Measurements from ENCODE around the gene GPX2. TPM values are rescaled to one million over a fixed set of nuclear protein-coding genes. Genes with fewer than 3 reads are reported as not detected.

Gene GPX2
- total and polyA plus RNA-seq, 10 of the 15 experiments (the other 5 are each of a cell fraction or from before 2014, with no cell fraction given) = not detected

DNA sequence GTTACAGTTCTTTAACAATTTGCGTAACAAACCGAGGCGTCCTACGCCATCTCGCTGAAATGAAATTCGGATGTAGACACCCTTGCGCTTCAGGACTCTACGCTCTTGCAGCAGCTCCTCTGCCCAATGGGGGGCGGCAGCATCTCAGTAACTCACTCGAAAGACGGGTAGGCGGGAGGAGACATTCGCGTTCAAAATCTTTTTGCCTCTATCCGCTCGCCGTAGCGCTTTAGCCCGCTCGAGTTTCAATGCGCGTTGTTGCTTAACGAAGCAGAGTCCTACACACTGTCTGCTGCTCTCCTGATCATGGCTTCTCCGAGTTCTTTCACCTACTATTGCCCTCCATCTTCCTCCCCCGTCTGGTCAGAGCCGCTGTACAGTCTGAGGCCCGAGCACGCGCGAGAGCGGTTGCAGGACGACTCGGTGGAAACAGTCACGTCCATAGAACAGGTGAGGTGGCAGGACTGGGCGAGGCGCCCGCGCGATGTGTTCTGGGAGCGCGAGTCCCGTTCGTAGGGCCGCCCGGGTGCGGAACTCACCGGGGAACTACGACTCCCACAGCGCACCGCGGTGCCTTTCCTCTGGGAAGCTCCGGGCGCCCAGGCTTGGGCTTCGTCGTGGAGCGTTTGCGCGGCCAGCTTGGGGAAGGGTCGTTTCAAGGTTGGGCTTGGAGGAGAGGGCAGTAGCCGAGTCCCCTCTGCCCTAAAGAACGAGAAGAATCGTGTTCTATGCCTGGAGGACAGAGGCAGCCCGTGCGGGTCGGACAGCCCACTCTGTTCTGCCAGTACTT is 44.3 kb upstream of the GPX2 start, which contains the start of gene FNTB (continued):
- TF ChIP-seq, protein P1, sequence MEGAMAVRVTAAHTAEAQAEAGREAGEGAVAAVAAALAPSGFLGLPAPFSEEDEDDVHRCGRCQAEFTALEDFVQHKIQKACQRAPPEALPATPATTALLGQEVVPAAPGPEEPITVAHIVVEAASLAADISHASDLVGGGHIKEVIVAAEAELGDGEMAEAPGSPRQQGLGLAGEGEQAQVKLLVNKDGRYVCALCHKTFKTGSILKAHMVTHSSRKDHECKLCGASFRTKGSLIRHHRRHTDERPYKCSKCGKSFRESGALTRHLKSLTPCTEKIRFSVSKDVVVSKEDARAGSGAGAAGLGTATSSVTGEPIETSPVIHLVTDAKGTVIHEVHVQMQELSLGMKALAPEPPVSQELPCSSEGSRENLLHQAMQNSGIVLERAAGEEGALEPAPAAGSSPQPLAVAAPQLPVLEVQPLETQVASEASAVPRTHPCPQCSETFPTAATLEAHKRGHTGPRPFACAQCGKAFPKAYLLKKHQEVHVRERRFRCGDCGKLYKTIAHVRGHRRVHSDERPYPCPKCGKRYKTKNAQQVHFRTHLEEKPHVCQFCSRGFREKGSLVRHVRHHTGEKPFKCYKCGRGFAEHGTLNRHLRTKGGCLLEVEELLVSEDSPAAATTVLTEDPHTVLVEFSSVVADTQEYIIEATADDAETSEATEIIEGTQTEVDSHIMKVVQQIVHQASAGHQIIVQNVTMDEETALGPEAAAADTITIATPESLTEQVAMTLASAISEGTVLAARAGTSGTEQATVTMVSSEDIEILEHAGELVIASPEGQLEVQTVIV (IDR thresholded peaks at IDR 0.05; ENCODE audit: borderline replicate concordance, partially characterized antibody) = peak; percentile 58
- no peak for TF ChIP-seq GABPA (IDR thresholded peaks at IDR 0.05; ENCODE audit: low read depth)
- TF ChIP-seq TCF3 (IDR thresholded peaks at IDR 0.05; ENCODE audit: borderline replicate concordance, insufficient read depth, low read depth, low read length) = no peak
- no peak for TF ChIP-seq NFXL1 (IDR thresholded peaks at IDR 0.05; ENCODE audit: borderline replicate concordance)
- TF ChIP-seq, protein P2, sequence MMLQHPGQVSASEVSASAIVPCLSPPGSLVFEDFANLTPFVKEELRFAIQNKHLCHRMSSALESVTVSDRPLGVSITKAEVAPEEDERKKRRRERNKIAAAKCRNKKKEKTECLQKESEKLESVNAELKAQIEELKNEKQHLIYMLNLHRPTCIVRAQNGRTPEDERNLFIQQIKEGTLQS (IDR thresholded peaks at IDR 0.05; ENCODE audit: borderline replicate concordance, extremely low read depth, low read depth, low read length) = no peak
- peak; percentile 46; the same call in 1 of the 2 replicates for TF ChIP-seq PML (IDR thresholded peaks at IDR 0.05; ENCODE audit: low read length)
- TF ChIP-seq IRF4 (IDR thresholded peaks at IDR 0.05; ENCODE audit: low read depth, low read length) = no peak
- TF ChIP-seq BCLAF1 (IDR thresholded peaks at IDR 0.05) = no peak
- TF ChIP-seq SPI1 (IDR thresholded peaks at IDR 0.05; ENCODE audit: borderline replicate concordance, insufficient read depth, low read depth, low read length) = peak; percentile 33; the same call in 1 of the 2 replicates
- TF ChIP-seq PAX8 (IDR thresholded peaks at IDR 0.05) = no peak
- peak; percentile 66; the same call in 1 of the 2 replicates for TF ChIP-seq SREBF1 (IDR thresholded peaks at IDR 0.05; ENCODE audit: low read length)
- TF ChIP-seq SIN3A (IDR thresholded peaks at IDR 0.05; ENCODE audit: low read depth, low read length) = peak; percentile 97
- TF ChIP-seq LARP7 (IDR thresholded peaks at IDR 0.05) = no peak
- 0 out of 2 replicates have a peak, but pooled peaks have one; percentile 30 for TF ChIP-seq ZNF24 (IDR thresholded peaks at IDR 0.05)
- no peak for TF ChIP-seq ZBTB4 (CRISPR knock-in tag; IDR thresholded peaks at IDR 0.05)
- peak; percentile 88 for TF ChIP-seq SIX5 (IDR thresholded peaks at IDR 0.05; ENCODE audit: low read depth, low read length, severe bottlenecking)
- TF ChIP-seq EZH2 (IDR thresholded peaks at IDR 0.05; ENCODE audit: borderline replicate concordance, control insufficient read depth, low read depth, low read length) = no peak
- TF ChIP-seq ESRRA (IDR thresholded peaks at IDR 0.05; ENCODE audit: low read length) = 0 out of 2 replicates have a peak, but pooled peaks have one; percentile 26
- TF ChIP-seq ASH2L (IDR thresholded peaks at IDR 0.05; ENCODE audit: borderline replicate concordance, low read depth) = no peak
- TF ChIP-seq CBX3 (IDR thresholded peaks at IDR 0.05; ENCODE audit: borderline replicate concordance, low read depth) = no peak
- TF ChIP-seq SP1 (IDR thresholded peaks at IDR 0.05; ENCODE audit: low read depth, low read length) = peak; percentile 11

Measured in GM12878 (cell line).